Stimulated activated CD8-positive, alpha-beta memory T cell treated with anti-CD3 and anti-CD28 coated beads, Interleukin-7, amount 100 ng/mL, for 1 hour (primary cell): Measurements from ENCODE around the gene GCSAM.

Experiments used
- DNase-seq, 2 donors: peaks; one replicate each; pipeline ENCODE4 v3.0.0-alpha.2; 2020; ENCODE audit warnings: low read depth in 2 of 2

GCSAM gene

DNA sequence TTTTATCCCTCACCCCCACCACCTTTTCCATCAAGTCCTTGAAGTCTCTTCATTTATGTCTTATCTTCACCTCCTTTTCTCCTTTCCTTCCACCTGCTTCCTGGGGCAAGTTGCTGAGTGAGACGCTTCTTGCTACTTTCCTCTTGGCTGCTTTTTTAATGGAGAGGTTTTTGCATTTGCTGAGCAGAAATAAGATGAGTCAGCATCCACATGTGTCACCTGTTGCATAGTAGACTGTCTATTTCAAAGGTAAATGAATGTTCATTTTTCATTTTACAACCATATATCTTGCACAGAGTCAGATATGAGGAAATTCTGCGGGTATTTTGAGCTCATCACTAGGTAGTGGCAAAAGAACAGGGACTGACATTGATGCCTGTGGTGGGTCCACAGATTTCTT, 28.3 kb downstream of the GCSAM start:
- DNase-seq: no peak

DNA sequence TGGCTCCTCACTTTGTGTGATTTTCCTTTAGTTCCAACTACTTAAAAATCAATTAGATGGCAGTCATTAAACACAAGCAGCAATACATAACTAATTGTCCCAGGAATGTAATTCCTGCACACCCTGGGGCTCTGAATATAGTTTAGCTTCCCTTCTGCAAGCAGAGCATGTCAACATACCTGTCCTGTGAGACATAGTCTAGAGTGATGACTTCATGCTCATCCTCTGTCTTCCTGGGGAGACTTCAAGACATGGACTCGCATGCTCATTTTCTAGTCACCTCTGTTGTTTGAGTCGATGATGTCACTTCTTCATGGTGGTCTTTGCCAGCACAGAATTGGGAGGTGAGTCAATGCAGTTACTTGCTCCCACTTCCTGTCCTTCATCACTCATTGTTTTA, 31.1 kb downstream of the GCSAM start:
- no peak for DNase-seq

DNA sequence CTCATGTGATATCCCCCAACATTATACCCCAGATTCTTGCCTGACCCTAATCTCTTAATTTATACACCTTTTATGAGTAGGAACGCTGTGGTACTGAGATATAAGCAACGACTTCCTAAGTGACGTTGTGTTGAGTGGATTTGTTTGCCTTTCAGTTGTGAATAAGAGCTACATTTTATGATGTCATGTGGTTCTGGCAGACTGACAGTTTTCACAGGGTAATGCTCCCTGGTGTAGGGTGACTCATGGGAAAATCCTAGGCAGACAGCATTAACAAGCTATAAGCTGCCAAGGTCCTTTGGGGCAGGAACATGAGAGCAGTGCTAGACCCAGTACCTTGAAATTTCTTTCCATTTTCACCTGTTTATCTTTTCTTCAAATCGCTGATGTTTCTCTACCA, 35.7 kb downstream of the GCSAM start:
- DNase-seq: no peak

DNA sequence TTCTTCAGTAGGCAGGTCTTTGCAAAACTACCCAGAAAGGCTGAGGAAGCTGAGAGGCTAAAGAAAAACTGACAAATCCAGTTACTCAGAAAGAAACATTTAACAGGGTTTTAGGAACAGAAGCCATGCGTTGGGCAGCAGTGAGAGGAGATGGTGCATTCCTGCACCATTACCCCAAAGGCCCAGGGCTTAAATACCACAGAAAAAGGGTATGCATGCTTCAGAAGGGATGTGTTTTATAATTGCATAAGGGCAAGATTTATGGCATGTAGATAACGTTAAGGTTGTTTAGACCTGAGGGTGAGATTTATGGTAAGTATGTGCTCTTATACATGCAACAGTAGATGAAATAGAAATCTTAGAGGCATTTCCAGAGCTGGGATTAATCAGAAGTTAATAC, 36.9 kb downstream of the GCSAM start:
- DNase-seq: no peak

DNA sequence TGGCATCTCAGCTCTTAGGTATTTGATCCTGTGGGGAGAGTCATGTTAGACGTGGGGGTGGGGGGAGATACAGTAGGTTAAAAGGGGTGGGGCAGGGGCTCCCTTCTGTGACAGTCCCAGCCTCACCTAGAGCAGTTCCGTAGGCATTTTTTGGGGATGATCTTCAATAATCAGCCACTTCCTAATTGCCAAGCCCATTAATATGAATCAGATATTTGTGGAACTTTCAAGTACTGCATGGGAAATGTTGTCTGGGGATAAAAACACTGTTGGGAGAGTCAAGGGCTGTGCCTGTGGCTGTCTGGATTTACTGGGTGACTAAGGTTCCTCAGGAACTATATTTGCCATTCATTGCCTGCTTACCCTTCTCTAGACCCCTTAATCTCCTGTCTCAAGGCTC, 37.3 kb downstream of the GCSAM start:
- no peak for DNase-seq

DNA sequence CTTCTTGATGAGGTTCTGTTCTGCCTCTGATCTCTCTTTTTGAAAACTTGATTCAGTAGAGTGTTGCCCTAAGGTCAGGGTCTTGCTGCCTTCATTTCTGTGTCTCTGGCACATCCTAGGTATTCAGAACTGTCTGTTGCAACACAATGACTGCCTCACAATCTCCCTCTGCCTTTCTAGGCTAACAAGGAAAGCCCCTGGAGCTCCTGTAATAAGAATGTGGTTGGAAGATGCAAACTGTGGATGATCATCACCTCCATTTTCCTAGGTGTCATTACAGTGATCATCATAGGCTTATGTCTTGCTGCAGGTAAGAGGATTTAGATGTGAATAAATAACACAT, 39.9 kb downstream of the GCSAM start:
- no peak for DNase-seq

DNA sequence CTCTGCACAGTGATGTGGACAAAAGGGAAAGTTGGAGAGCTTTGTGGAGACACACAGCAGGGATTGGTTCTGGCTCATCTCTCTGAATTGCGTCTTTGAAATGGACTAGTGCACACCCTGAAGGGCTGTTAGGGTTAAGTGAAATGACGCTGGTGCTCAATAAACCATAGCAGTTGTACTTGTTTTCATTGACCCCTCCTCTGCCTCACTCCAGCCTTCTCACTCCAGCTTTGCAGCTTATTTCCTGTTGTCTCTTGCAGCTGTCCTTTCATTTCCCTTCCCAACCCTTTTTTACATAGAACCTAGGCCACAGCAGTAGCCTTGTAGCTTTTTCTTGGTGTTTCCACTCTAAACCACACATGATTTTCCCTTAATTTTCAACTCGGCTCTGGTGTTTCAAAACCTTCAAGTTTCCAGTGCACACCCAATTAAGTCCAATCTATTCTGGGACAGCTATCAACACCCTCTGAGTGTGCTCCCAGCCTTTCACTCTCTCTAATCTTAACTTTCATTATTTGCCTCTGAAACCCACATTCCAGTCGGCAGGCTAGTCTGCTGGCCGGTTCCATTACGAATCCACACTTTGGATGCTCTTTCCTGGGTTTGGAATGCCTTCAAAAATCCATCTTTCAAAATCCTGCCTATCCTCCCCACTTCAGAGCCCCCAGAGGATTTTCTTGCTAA, 40.4 kb downstream of the GCSAM start:
- no peak for DNase-seq

DNA sequence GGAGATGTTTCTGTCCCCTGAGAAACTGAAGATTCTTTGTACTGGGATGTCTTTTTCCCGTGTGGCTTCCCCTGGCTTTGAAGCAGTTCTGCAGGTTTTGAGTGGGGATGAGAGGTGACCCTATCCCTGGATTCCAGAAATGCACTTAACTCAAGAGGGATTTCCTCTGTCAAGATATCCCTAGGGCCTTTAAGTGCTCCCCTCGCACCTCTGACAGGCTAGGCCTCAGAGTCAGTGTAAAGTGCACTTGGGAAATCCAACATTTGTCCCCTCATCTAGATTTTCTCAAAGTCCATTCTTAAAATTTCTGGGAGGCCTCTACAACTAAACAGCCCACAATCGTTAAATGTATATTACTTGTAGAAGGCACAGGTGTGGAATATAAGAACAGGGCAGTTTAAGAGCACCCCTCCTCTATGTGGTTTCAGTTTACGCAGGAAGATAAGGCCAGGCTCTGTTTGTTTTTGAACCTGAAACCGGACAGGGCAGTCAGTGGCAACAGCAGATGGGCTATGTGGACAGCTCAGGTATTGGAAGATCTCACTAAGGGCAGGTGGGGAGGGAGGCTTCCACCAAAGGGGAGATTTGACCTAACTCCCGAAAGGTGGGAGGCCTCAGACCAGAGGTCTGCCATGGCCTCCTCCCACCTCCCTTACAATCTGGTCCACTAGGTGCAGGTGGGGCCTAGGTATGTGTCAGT, 42.0 kb downstream of the GCSAM start:
- no peak for DNase-seq

DNA sequence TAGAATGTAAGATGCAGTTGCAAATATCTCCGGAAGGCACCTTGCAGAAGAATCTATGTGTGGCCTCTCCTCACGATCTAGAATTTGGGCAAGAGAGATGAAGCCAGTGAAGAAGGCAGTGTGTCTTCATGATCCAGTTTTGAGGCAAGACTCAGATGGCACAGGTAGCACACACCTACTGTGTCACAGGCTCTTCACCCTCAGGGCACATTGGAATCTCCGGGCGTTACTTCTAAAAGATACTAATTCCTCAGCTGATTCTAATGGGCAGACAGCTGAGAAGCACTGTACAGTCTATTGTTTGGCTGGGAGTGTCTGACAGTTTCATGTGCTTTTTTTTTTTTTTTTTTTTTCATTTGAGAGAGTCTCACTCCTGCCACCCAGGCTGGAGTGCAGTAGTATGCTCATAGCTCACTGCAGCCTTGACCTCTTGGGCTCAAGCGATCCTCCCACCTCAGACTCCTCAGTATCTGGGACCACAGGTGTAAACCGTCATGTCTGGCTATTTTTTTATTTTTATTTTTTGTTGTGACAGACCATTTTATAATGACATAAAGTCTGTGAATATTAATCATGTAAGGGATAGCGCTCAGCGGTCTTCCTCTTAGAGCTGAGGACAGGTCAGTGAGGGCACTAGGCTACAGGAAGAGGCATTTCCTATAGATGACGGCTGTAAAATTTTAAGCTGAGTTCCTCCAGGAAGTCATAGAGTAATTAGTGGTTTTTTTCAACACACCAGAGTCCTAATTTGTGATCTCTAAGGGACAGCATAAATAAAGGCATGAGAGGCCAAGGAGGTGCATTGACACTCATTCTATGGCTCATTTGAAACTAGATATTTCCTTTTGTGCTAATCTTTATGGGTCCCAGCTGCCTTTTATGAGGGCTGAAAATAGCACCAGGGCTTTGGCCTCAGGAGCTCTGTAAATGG, 42.8 kb downstream of the GCSAM start:
- no peak for DNase-seq

DNA sequence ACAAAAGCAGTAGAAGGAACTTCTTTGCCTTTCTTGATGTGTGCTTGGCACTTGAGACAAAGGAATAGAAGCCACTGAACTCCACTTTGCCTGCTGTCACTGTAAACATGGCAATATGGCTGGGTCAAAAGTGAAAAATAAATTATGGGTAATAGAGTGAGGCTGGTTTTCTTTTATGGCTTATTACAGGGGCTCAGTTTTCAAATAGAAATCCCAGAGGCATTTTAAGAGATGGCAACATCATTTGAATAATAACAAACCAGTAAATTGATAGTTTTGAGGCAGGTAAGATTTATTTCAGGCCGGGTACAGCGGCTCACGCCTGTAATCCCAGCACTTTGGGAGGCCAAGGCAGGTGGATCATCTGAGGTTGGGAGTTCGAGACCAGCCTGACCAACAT, 44.1 kb downstream of the GCSAM start:
- no peak for DNase-seq

DNA sequence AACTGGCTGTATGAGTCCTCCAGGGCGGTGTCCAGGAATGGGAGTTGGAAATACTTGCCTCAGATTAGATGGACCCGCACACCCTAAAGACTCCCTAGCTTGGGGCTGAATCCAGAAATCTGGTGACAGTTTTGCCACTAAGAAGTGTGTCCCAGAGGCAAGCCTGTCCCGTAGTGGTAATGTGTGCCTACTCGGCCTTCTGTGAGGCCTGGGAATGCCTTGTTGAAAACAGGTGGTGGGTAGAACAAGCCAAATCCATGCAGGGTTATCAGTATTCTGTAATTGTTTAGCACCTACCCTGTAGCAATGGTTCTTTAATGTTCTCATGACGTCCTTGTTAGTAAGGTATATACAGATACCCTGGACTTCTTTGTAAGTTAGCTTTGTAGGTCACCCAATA, 45.3 kb downstream of the GCSAM start:
- DNase-seq: no peak

DNA sequence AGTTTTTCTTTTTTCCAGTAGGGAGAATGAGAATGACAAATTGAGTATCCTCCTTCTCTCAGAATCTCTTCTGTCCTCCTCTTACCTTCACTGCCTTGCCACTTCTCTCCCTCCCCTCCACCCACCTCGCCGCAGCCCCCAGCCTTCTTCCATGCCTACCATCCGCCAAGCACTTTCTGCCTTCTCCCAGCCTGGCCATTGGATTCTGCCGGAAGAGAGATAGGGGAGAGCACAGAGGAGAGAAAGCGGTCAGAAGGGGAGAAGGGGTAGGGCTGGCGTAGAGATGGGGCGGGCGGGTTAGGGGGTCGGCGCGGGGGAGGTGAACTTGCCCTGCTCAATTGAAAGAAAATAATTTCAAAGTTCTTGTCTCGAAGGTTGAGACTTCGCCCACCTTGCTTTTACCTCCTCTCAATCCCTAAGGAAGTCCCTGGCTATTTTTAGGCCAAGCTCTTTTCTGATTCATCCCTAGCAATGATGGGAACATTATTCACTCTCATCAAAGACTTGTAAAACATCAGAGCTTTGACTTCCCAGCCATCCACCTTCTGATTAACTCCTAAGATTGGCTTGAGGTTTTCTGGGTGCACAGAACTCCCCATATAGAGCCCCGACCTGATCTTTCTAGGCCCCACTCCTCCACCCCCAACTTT, 46.0 kb downstream of the GCSAM start:
- DNase-seq: no peak

DNA sequence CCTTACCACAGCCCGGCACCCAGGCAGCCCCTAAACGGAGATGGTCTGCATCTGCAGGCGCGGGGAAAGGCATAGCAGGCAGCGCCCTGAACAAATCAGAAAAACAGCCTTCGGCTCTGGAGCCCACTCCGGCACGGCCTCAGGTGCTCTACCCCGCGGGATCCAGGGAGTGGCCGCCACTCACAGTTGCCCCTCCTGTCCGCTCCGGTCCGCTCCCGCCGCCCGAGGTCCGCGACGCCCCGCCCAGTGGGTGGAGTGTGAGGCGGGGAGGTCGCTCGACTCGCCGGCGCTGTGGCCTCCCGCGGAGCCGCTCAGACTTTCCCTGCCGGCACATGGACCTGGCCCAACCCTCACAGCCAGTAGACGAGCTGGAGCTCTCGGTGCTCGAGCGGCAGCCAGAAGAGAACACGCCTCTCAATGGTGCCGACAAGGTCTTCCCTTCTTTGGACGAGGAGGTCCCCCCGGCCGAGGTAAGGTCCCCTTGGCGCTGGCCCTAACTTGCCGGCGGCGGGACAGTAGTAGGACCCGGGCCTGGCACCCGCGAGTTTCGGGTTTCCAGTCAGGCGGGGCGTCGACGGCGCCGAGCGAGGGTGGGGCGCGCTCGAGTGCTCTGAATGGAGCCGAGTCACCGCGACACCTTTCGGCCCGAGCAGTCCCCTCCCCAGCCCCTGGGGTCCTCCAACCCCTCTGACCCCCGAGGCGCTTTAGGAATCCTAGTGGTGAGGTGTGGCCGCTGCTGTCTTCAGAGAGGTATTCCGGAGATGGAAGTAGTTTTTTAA, 46.8 kb downstream of the GCSAM start, which contains the start of gene C3orf52:
Gene C3orf52 (plus strand): TSS at position 314 of the 779 bp plus-strand sequence. CDS start 19 bp downstream, at position 333.
- DNase-seq: peak; percentile 25 to 30

DNA sequence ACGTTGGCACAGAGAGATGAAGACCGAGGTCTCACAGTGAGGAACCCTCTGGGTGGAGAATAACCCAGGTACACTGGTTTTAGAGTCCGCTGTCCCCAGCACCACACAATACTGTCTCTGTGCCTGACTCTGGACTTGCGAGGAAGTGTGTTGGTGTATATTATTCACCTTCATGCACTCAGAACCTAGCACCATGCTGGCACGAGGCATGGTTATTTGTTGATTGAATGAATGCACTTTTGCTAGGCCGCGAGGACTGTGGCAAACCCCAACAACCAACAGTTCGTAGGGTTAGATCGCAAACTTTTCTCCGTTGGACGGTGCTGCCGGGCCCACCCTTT, 47.3 kb downstream of the GCSAM start:
- DNase-seq: no peak

DNA sequence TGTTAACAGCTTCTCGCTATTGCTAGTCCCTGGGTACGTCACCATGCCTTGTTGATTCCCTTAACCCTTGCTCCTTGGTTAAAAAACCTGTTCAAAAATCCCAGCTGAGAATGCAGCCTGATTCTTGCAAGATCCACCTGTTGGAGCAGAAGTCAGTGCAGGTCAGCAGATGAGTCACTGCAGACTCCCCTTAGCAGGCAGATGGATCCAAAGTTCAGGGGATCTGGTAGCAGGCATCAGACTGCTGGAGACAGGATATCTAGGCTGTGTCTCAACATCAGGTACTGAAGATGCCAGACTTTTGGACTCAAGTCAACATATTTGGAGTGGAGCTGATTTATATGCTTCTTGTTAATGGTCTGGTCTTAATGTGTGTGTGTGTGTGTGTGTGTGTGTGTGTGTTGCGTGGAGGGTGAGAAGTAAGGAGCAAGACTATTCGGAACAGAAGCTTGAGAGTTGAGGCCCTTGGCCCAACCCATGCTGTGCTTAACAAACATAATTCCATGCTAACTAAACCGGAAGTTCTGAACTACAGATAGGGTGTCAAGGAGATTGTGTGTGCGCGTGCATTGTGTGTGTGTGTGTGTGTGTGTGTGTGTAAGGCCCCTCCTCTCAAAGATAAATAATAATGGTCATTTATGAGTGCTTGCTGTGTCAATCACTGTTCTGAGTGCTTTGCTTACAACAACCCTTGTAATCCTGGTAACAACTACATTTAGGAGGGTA, 47.9 kb downstream of the GCSAM start:
- DNase-seq: no peak

DNA sequence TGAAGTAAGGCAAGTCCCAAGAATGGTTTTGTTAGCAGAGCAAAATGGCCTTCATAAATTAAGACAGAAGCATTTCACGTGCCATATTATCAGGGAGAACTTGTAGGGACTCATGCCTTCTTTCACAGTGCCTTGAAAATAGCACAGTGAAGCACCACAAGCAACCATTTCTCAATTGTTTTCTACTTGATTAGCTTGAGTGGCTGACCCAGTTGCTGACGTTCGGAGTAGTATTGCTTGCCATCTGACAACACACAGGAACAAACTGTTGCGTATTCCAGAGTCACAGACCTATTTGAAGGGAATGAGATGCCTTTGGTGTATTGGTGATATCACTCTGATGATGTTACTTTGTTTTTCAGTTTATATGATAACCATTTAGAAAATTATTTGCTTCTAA, 49.8 kb downstream of the GCSAM start:
- DNase-seq: no peak

DNA sequence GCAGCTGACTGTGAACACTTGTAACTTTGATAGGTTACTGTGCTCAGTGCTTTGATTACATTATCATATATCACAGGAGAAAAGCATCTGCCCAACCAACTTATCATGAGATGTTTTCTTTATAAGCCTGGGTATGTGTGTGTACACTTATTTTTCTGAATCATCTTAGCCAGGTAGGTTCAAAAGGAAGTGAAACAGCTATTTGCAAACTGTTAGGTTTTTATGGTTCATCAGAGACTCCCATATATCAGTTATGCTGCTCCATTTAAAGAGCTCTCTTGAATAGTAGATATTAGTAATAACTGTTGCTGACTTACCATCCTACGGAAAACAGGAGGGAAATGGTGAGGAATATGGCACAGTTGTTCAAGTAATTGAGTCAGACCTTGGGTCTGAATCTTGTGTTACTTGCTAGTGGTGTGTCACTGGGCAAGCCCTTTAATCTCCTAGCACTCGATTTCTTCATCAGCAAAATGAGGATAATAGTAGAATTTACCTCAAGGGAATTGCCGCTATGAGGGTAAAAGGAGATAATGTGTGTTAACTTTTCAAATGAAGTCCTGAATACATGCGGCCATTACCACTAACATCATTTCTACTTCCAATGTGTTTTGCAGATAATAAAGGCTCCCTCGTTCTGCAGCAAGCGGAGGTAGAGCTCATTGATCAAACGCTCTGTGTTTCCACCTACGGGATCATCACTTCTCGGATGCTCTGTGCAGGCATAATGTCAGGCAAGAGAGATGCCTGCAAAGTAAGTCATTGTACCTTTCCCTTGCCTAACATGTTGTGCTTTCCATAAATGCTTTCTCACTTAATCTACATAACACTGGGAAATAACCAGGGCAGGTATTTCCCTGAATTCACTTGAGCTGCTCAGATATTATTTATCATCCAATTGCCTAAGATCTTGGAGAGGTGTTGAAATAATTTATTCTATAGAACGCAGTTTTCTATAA, 54.6 kb downstream of the GCSAM start:
- DNase-seq: no peak

DNA sequence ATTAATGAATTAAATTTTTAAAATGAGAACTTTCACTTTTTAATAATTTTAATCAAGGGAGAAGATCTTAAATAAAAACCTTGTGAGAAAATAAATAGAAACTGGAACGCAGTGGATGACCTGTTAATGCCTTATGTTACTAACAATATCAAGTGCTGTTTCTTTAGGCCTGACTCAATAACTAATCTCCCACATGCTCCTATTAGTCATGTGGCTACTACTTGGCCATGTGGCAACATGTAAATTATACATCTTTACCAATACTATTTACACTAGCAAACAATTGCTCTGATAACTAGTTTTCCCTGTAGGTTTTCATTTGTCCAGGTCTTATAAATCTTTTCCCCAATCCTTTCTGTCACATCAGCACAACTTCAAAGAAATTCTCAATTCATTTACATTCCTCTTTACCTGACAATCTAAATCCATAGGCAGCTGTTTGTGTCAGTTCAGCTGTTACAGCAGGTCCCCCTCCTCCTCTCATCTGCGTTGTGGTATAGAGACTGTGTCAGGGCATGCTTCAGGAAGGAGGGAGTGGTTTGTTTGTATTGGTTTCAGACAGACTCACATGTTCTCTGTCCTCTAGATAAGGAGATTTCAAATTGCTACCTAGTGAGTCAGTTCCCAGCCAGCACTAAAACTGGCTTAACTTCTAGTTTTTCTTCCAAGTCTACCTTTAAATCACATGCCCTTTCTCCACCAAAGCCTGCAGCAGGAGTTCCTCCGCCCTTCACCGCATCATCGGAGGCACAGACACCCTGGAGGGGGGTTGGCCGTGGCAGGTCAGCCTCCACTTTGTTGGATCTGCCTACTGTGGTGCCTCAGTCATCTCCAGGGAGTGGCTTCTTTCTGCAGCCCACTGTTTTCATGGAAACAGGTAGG, 58.2 kb downstream of the GCSAM start:
- DNase-seq: no peak

DNA sequence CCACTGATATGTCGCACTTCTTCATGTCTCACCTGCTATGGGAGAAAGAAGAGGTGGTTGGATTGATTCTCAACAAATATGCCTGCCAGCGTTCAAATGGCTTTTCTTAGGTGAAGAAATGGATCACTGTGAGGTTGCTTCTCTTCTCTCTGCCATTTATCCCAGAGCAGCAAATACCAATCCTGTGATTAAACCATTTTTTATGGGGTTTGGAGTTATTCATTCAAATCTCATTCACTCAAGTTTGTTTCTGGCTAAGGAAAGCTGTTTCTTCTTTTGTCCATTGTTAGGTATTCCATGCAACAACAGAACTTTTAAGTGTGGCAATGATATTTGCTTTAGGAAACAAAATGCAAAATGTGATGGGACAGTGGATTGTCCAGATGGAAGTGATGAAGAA, 59.0 kb downstream of the GCSAM start:
- DNase-seq: no peak
